H1 (cell line): ENCODE results near the gene CD34. TPM values are rescaled to one million over a fixed set of nuclear protein-coding genes. Genes with fewer than 3 reads are reported as not detected.

Source experiments
- CTCF ChIA-PET: fragments of 300-600 bp; sonication (Branson Sonifier 250); formaldehyde crosslinking; loops from one replicate; lab custom pipeline; 2021; ENCODE audit not compliant: partially characterized antibody; lab: Charles Lee
- POLR2A ChIA-PET: fragments of 300-600 bp; sonication (Branson Sonifier 250); formaldehyde crosslinking; loops from one replicate; lab custom pipeline; 2021; ENCODE audit warnings: inconsistent platforms; ENCODE audit not compliant: partially characterized antibody; lab: Charles Lee
- DNase-seq, 2 experiments: peaks; one replicate each; pipeline versions ENCODE4 v3.0.0 to v3.0.0-alpha.2; 2010 to 2022; ENCODE audit warnings: low spot score in 2 of 2, low read depth in 1 of 2, mixed read lengths in 1 of 2
- FAIRE-seq: peaks from 2 replicates; lab custom pipeline; 2011; peaks lifted over from hg19 to GRCh38; lab: Jason Lieb, UNC
- H2AFZ ChIP-seq: 2 replicates; pipeline ENCODE4 v1.8.1; 2012; ENCODE audit warnings: low read length, inconsistent platforms
- H2AK5ac ChIP-seq: 2 replicates; pipeline ENCODE4 v1.6.1; 2013; ENCODE audit warnings: low read depth, low read length
- H2BK120ac ChIP-seq: replicated peaks from 2 replicates; pipeline ENCODE3; 2013; ENCODE audit warnings: low read depth, low read length, inconsistent platforms
- H2BK12ac ChIP-seq: 2 replicates; pipeline ENCODE4 v1.6.1; 2013; ENCODE audit warnings: low read depth, low read length
- H2BK15ac ChIP-seq: 2 replicates; pipeline ENCODE4 v1.6.1; 2013; ENCODE audit warnings: low read length
- H2BK20ac ChIP-seq: 2 replicates; pipeline ENCODE4 v1.6.1; 2013; ENCODE audit warnings: low read length
- H2BK5ac ChIP-seq: 2 replicates; pipeline ENCODE4 v1.6.1; 2013; ENCODE audit warnings: low read depth, low read length
- H3K14ac ChIP-seq: 2 replicates; pipeline ENCODE4 v1.6.1; 2013; ENCODE audit warnings: inconsistent platforms; ENCODE audit not compliant: insufficient read length
- H3K18ac ChIP-seq: 2 replicates; pipeline ENCODE4 v1.6.1; 2013; ENCODE audit warnings: low read length; ENCODE audit errors: extremely low read depth
- H3K23ac ChIP-seq: 2 replicates; pipeline ENCODE4 v1.6.1; 2013; ENCODE audit warnings: inconsistent platforms; ENCODE audit not compliant: insufficient read length
- H3K23me2 ChIP-seq: 2 replicates; pipeline ENCODE4 v1.6.1; 2013; ENCODE audit warnings: low read depth, low read length
- H3K27ac ChIP-seq: 2 replicates; pipeline ENCODE4 v1.6.1; 2011; ENCODE audit warnings: low read depth, low read length, inconsistent platforms
- H3K27me3 ChIP-seq, 4 experiments: replicated peaks in 1 of 4; 1 replicate in 1 of 4; 2 replicates in 3 of 4; pipeline versions ENCODE4 v1.6.1 to v1.8.1; 2011 to 2013; ENCODE audit warnings: low read length in 3 of 4, mild to moderate bottlenecking in 3 of 4, inconsistent platforms in 2 of 4, mixed read lengths in 2 of 4, moderate library complexity in 1 of 4; ENCODE audit not compliant: control insufficient read depth in 3 of 4, insufficient read depth in 3 of 4; ENCODE audit errors: extremely low read depth in 1 of 4
- H3K36me3 ChIP-seq, 4 experiments: 2 replicates each; pipeline versions ENCODE4 v1.6.1 to v1.8.1; 2011 to 2013; ENCODE audit warnings: mild to moderate bottlenecking in 4 of 4, low read length in 3 of 4, moderate library complexity in 2 of 4, control low read depth in 1 of 4, inconsistent platforms in 1 of 4; ENCODE audit not compliant: insufficient read depth in 4 of 4, control insufficient read depth in 2 of 4
- H3K4ac ChIP-seq: replicated peaks from 2 replicates; pipeline ENCODE3; 2013; ENCODE audit warnings: low read length, low read depth, mixed read lengths, inconsistent platforms; ENCODE audit not compliant: insufficient read length
- H3K4me1 ChIP-seq, 4 experiments: replicated peaks in 1 of 4; 1 replicate in 1 of 4; 2 replicates in 3 of 4; pipeline versions ENCODE4 v1.6.1 to v1.8.1; 2011 to 2013; ENCODE audit warnings: low read length in 3 of 4, inconsistent platforms in 2 of 4, mixed read lengths in 1 of 4; ENCODE audit not compliant: insufficient read depth in 4 of 4, control insufficient read depth in 3 of 4
- H3K4me2 ChIP-seq, 2 experiments: 2 replicates each; pipeline versions ENCODE4 v1.6.1 to v1.8.1; 2011 to 2013; ENCODE audit warnings: low read depth in 2 of 2, low read length in 2 of 2, control low read depth in 1 of 2, inconsistent platforms in 1 of 2, mild to moderate bottlenecking in 1 of 2; ENCODE audit not compliant: insufficient read depth in 1 of 2
- H3K4me3 ChIP-seq, 4 experiments: fragments of 200-600, 300-600 bp in 1 of 4; sonication (generic), shearing (Covaris generic), sonication (Bioruptor Twin) in 1 of 4; 2 replicates each; pipeline versions ENCODE4 v1.5.1 to v1.8.1; 2011 to 2016; ENCODE audit warnings: low read length in 4 of 4, low read depth in 3 of 4, control low read depth in 2 of 4, inconsistent platforms in 2 of 4, mild to moderate bottlenecking in 2 of 4, mixed read lengths in 1 of 4, moderate library complexity in 1 of 4; ENCODE audit not compliant: insufficient read depth in 2 of 4; ENCODE audit errors: extremely low read depth in 1 of 4
- H3K56ac ChIP-seq: replicated peaks from 2 replicates; pipeline ENCODE3; 2013; ENCODE audit warnings: low read depth, mild to moderate bottlenecking, mixed read lengths, low read length, inconsistent platforms; ENCODE audit not compliant: insufficient read length
- H3K79me1 ChIP-seq: 2 replicates; pipeline ENCODE4 v1.6.1; 2013; ENCODE audit warnings: low read depth, low read length, control low read depth
- H3K79me2 ChIP-seq, 2 experiments: 2 replicates each; pipeline versions ENCODE4 v1.6.1 to v1.8.1; 2012 to 2013; ENCODE audit warnings: low read length in 2 of 2, mild to moderate bottlenecking in 2 of 2, inconsistent platforms in 1 of 2; ENCODE audit not compliant: insufficient read depth in 2 of 2, control insufficient read depth in 1 of 2
- H3K9ac ChIP-seq, 4 experiments: replicated peaks in 1 of 4; 1 replicate in 1 of 4; 2 replicates in 3 of 4; pipeline versions ENCODE4 v1.6.1 to v1.8.1; 2011 to 2013; ENCODE audit warnings: low read depth in 3 of 4, low read length in 3 of 4, control low read depth in 2 of 4, mild to moderate bottlenecking in 2 of 4, moderate library complexity in 2 of 4, inconsistent platforms in 1 of 4; ENCODE audit errors: extremely low read depth in 1 of 4
- H3K9me3 ChIP-seq, 2 experiments: 2 replicates each; pipeline versions ENCODE4 v1.6.1 to v1.8.1; 2012 to 2013; ENCODE audit warnings: mild to moderate bottlenecking in 2 of 2, moderate library complexity in 2 of 2, control low read depth in 1 of 2, inconsistent platforms in 1 of 2, low read depth in 1 of 2, low read length in 1 of 2, mixed read lengths in 1 of 2; ENCODE audit not compliant: insufficient read depth in 2 of 2
- H4K20me1 ChIP-seq, 2 experiments: replicated peaks in 1 of 2; 2 replicates each; pipeline versions ENCODE3 to v1.8.1; 2011 to 2013; ENCODE audit warnings: inconsistent platforms in 2 of 2, low read length in 2 of 2, mild to moderate bottlenecking in 1 of 2; ENCODE audit not compliant: insufficient read depth in 2 of 2, control insufficient read depth in 1 of 2
- H4K5ac ChIP-seq: 2 replicates; pipeline ENCODE4 v1.6.1; 2013; ENCODE audit warnings: low read length, low read depth, mixed read lengths, inconsistent platforms; ENCODE audit not compliant: insufficient read length
- H4K8ac ChIP-seq: 2 replicates; pipeline ENCODE4 v1.8.0; 2013; ENCODE audit warnings: mild to moderate bottlenecking, moderate library complexity, low read length, inconsistent platforms; ENCODE audit not compliant: insufficient read depth; ENCODE audit errors: extremely low read depth
- H4K91ac ChIP-seq: replicated peaks from 2 replicates; pipeline ENCODE3; 2013; ENCODE audit warnings: low read length, mixed read lengths, inconsistent platforms; ENCODE audit not compliant: insufficient read length
- KDM1A ChIP-seq: fragments of 200-600, 300-600 bp; sonication (generic); IDR thresholded peaks from 2 replicates; pipeline ENCODE4 v1.7.1; 2016; ENCODE audit warnings: mild to moderate bottlenecking, low read length, borderline replicate concordance
- RXRA ChIP-seq: IDR thresholded peaks from 2 replicates; pipeline ENCODE4 v1.6.1; 2011; ENCODE audit warnings: low read depth, mild to moderate bottlenecking, low read length, moderate library complexity; ENCODE audit not compliant: insufficient read depth
- WGBS, 2 experiments: shearing (Covaris generic) in 1 of 2; methylation state at CpG; one replicate each; pipeline versions ENCODE4 v1.1.6 to v1.1.7; 2013 to 2015; ENCODE audit warnings: low lambda C conversion rate in 2 of 2, mixed read lengths in 2 of 2, inconsistent platforms in 1 of 2, low coverage in 1 of 2, missing lambda C conversion rate in 1 of 2; ENCODE audit not compliant: insufficient replicate concordance in 2 of 2, insufficient coverage in 1 of 2, insufficient read length in 1 of 2; ENCODE audit errors: extremely low coverage in 1 of 2, missing lambda C conversion rate in 1 of 2; 5-methylcytosine and 5-hydroxymethylcytosine counted together
- polyA plus RNA-seq, 7 experiments: library from polyadenylated mRNA; depleted of rRNA in 3 of 7; stranded (reverse) in 5 of 7; unstranded in 2 of 7; fragments of >200 nt in 5 of 7; fragments of 200-250 nt in 2 of 7; gene quantifications; 1 replicate in 5 of 7; 2 replicates in 1 of 7; 4 replicates in 1 of 7; pipeline versions ENCODE4 v1.2.1 to v1.2.3, GENCODE V29; 2011 to 2013; ENCODE audit warnings: missing spikeins in 2 of 7, mixed read lengths in 2 of 7
- total RNA-seq: library from RNA; stranded (reverse); fragmentation: NEBNext Ultra II Directional; extraction: Animal tissue kit (Norgen Biotek cat#: 25700); gene quantifications from 2 replicates; pipeline ENCODE4 v1.2.1, GENCODE V29; 2021

Gene CD34
- total and polyA plus RNA-seq, 2 of the 8 experiments (the other 6 are each of a cell fraction or from before 2014, with no cell fraction given), result 0.39 to 0.54 TPM

GRCh38 chr1:207886227-207886626 is 24.7 kb downstream of the CD34 start:
- Histone ChIP-seq H4K91ac (no peak overlapping the region), H2AFZ (no peak overlapping the region), H3K4me1 (no peaks in the 10 kb centered on the region; a peak in 1 of 7 replicates), H3K9ac (no peak overlapping the region), H2BK15ac (no peak overlapping the region), H2BK20ac (no peak overlapping the region), H2BK120ac (no peak overlapping the region), H4K20me1 (no peaks in the 10 kb centered on the region), H3K4me2 (no peak overlapping the region), H4K8ac (no peak overlapping the region), H2BK12ac (no peak overlapping the region), H3K18ac (no peak overlapping the region), H3K9me3 (no peaks in the 10 kb centered on the region), H3K14ac (no peak overlapping the region), H3K79me2 (no peaks in the 10 kb centered on the region), H2AK5ac (no peak overlapping the region), H3K4ac (no peak overlapping the region), H3K23me2 (no peaks in the 10 kb centered on the region), H4K5ac (no peak overlapping the region), H3K79me1 (no peaks in the 10 kb centered on the region), H3K56ac (no peak overlapping the region), H3K4me3 (no peak overlapping the region), H3K27me3 (no peaks in the 10 kb centered on the region; a peak in 2 of 7 replicates), H2BK5ac (no peak overlapping the region), H3K27ac (no peak overlapping the region), H3K23ac (no peak overlapping the region), H3K36me3 (no peaks in the 10 kb centered on the region)
- FAIRE-seq, result no peak
- CTCF ChIA-PET, result interaction anchor here (0.9 to 10.0 kb wide), 35 partner anchors 12 to 458 kb away, joined by 3 to 223 read pairs (median 9); no protein-coding TSS in a partner anchor
- no peak for DNase-seq
- POLR2A ChIA-PET, result no interaction called here
- TF ChIP-seq RXRA (no peak), KDM1A (no peak)
- WGBS, 2 experiments, result 92% methylated on average over 1 of the region's 1 CpG; no CpG with 5 or more reads in 1 of the 2 experiments
